ENCODE data around the gene HSPA9. TPM values are rescaled to one million over a fixed set of nuclear protein-coding genes. Genes with fewer than 3 reads are reported as not detected.

The HSPA9 gene
- polyA plus RNA-seq, 1 donor (not counting 4 experiments of a cell fraction or from before 2014, with no cell fraction given), result 195 TPM

- H3K4me2 ChIP-seq (ENCODE audit: control insufficient read depth, extremely low read depth, insufficient read depth, low read depth, low read length), result no peak overlapping the region
- H3K36me3 ChIP-seq (ENCODE audit: control insufficient read depth in 2 of 2, extremely low read depth in 1 of 2, insufficient read depth in 2 of 2, low read length in 2 of 2), result peaks cover 3 to 5% of the 10 kb centered on the region in 2 experiments
- H4K20me1 ChIP-seq (ENCODE audit: control insufficient read depth, extremely low read depth, insufficient read depth, low read length), result peaks cover 5% of the 10 kb centered on the region
- H2AFZ ChIP-seq (ENCODE audit: control insufficient read depth, low read length), result no peak overlapping the region
- peaks cover 22% of the 10 kb centered on the region for H3K4me1 ChIP-seq (ENCODE audit: control insufficient read depth, extremely low read depth, insufficient read depth, low read length)
- TF ChIP-seq EZH2 (IDR thresholded peaks at IDR 0.05; ENCODE audit: low read length), result no peak
- no peak for TF ChIP-seq CTCF (optimal IDR thresholded peaks at IDR 0.05 in 1 of 3, IDR thresholded peaks at IDR 0.05 in 1 of 3, conservative IDR thresholded peaks at IDR 0.05 in 1 of 3; ENCODE audit: extremely low read depth in 1 of 3, insufficient read depth in 2 of 3, low read length in 3 of 3)
- DNase-seq (ENCODE audit: low read depth, low spot score) (no peak), FAIRE-seq (no peak)
- H3K9me3 ChIP-seq (ENCODE audit: control insufficient read depth, low read depth, low read length), result no peaks in the 10 kb centered on the region
- dilution Hi-C loops (cut with MboI; ENCODE audit: extremely low pct_ligation_motif_present, low sequenced_read_pairs), result no loop called here
- H3K27me3 ChIP-seq (ENCODE audit: control insufficient read depth, extremely low read depth, insufficient read depth, low read length), result no peaks in the 10 kb centered on the region
- no peak overlapping the region for H3K9ac ChIP-seq (ENCODE audit: control insufficient read depth, extremely low read depth, insufficient read depth, low read length)
- H3K9me1 ChIP-seq (ENCODE audit: control insufficient read depth, extremely low read depth, insufficient read depth, low read length), result no peaks in the 10 kb centered on the region
- no peak overlapping the region for H3K4me3 ChIP-seq (ENCODE audit: control insufficient read depth in 2 of 3, extremely low read depth in 1 of 3, insufficient read depth in 2 of 3, low read depth in 1 of 3, low read length in 3 of 3)
- peaks cover 39% of the 10 kb centered on the region for H3K79me2 ChIP-seq (ENCODE audit: control insufficient read depth, insufficient read depth, low read length)
- no peak overlapping the region for H3K27ac ChIP-seq (ENCODE audit: control insufficient read depth, insufficient read depth, low read length)
Measured at GRCh38 chr5:138549414-138549813, 25.8 kb downstream of the HSPA9 start.

GRCh38 chr5:138545919-138546562 is 29.2 kb downstream of the HSPA9 start:
- DNase-seq (ENCODE audit: low read depth, low spot score), result no peak
- Histone ChIP-seq H3K4me3 (ENCODE audit: control insufficient read depth in 2 of 3, extremely low read depth in 1 of 3, insufficient read depth in 2 of 3, low read depth in 1 of 3, low read length in 3 of 3) (peak overlapping the region in 1 of 3 experiments; percentile 25), H3K4me1 (ENCODE audit: control insufficient read depth, extremely low read depth, insufficient read depth, low read length) (peaks cover 28% of the 10 kb centered on the region)

More at GRCh38 chr5:138545919-138546562, 29.2 kb downstream of the HSPA9 start:
- peaks cover 1 to 5% of the 10 kb centered on the region in 2 experiments for H3K36me3 ChIP-seq (ENCODE audit: control insufficient read depth in 2 of 2, extremely low read depth in 1 of 2, insufficient read depth in 2 of 2, low read length in 2 of 2)
- peak overlapping the region; percentile 53 for H3K4me2 ChIP-seq (ENCODE audit: control insufficient read depth, extremely low read depth, insufficient read depth, low read depth, low read length)
- peaks cover 8% of the 10 kb centered on the region for H4K20me1 ChIP-seq (ENCODE audit: control insufficient read depth, extremely low read depth, insufficient read depth, low read length)
- peaks cover 68% of the 10 kb centered on the region for H3K79me2 ChIP-seq (ENCODE audit: control insufficient read depth, insufficient read depth, low read length)
- no peaks in the 10 kb centered on the region for H3K9me3 ChIP-seq (ENCODE audit: control insufficient read depth, low read depth, low read length)
- no peak overlapping the region for H2AFZ ChIP-seq (ENCODE audit: control insufficient read depth, low read length)
- no peaks in the 10 kb centered on the region for H3K27me3 ChIP-seq (ENCODE audit: control insufficient read depth, extremely low read depth, insufficient read depth, low read length)
- no peak overlapping the region for H3K9ac ChIP-seq (ENCODE audit: control insufficient read depth, extremely low read depth, insufficient read depth, low read length)
- TF ChIP-seq CTCF (optimal IDR thresholded peaks at IDR 0.05 in 1 of 3, IDR thresholded peaks at IDR 0.05 in 1 of 3, conservative IDR thresholded peaks at IDR 0.05 in 1 of 3; ENCODE audit: extremely low read depth in 1 of 3, insufficient read depth in 2 of 3, low read length in 3 of 3) (no peak), EZH2 (IDR thresholded peaks at IDR 0.05; ENCODE audit: low read length) (no peak)
- FAIRE-seq, result peak; percentile 57
- dilution Hi-C loops (cut with MboI; ENCODE audit: extremely low pct_ligation_motif_present, low sequenced_read_pairs), result no loop called here
- H3K27ac ChIP-seq (ENCODE audit: control insufficient read depth, insufficient read depth, low read length), result peak overlapping the region; percentile 100
- no peaks in the 10 kb centered on the region for H3K9me1 ChIP-seq (ENCODE audit: control insufficient read depth, extremely low read depth, insufficient read depth, low read length)
